NCI-H2196 treated with DMSO at 0.1 percent for 48 hours (cell line): Measurements from ENCODE around the gene PDZRN3.
A peak's percentile ranks its signal among the peaks of the same experiment; 100 is the strongest.

Experiments
- DNase-seq: peaks from one replicate; lab custom pipeline; 2025; ENCODE audit not compliant: unreplicated experiment; lab: John Stamatoyannopoulos, UW

PDZRN3 gene

GRCh38 chr3:73525591-73525990 lies 99.2 kb downstream of the PDZRN3 start:
- no peak for DNase-seq

DNA sequence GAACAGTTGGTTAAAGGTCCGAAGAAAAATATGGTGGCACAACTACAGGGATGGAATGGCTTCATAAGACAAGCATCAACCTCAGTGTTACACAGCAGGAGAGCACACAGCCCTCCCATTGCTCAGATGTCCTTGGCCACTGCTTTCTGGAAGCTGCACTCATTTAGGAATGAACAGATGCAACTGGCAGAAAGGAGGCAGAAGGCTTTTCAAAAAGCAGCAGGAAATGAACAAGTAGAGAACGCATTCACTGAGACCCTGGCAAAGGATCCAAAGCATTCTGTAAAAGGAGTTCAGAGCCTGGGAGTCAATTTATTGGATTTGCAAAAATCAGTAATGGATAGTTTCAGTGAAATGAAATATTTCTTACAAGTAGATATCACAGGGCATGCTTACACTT lies 101.1 kb downstream of the PDZRN3 start:
- DNase-seq, result no peak

GRCh38 chr3:73521734-73522336 lies 102.9 kb downstream of the PDZRN3 start:
- DNase-seq, result no peak

GRCh38 chr3:73520931-73521461 lies 103.7 kb downstream of the PDZRN3 start:
- no peak for DNase-seq

GRCh38 chr3:73516631-73517030 lies 108.1 kb downstream of the PDZRN3 start:
- no peak for DNase-seq

- no peak for DNase-seq
Measured at GRCh38 chr3:73513260-73513659, 111.5 kb downstream of the PDZRN3 start.

DNA sequence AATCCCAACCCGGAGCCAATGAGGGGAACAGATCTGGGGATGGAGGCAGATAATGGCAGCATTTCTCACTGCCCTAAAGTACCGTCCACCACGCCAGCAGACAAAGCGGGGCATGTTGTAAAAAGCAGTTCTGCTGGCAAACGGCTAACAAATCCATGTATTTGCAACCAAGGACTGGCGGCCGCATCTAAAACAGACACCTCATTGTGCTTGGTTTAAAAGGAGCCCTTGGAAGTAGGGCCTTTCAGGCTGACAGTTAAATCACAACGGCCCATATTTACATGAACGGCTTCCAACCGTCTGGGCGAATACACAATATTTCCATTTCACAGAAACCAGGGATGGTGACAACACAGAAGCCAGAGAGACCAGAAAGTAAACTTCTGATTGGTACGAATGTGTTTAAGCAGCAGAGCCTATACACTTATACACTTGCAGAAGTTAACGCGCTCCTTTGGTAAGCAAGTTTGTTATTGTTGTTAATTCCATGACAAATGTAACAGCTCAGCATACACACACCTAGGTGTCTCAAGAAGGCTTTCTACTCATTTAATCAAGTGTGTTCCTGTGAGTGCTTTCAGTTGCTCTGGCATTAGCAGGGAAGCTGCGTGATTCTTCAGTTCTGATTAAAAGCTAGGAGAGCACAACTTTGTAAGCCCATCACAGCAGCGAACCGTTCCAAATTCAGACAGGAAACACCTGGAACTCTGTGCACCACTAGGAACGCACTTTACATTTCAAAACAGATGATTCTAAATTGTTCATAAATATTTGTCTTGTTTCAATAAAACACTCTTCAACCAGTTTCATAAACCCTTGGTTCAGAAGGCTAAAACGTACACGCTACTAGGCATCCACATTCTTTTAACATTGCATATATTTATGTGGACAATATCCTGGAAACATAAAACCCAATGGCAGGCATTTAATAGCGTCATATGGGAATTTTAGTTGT lies 112.9 kb downstream of the PDZRN3 start:
- no peak for DNase-seq

DNA sequence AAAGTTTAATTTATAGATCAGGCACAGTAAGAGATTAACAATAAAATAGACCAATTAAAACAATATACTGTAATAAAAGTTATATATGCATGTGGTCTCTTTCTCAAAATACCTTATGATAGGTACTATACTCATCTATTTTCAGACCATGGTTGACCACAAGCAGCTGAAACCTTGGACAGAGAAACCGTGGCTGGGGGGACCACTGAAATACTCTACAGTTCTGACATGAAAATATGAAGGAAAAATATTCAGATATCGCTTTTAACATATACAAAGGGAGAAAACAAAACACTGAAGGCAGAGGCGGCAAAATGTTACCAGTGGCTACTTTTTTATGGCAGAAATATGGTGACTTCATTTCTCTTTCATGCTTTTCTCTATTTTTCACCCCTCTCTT lies 114.0 kb downstream of the PDZRN3 start:
- no peak for DNase-seq

GRCh38 chr3:73510334-73510733 lies 114.4 kb downstream of the PDZRN3 start:
- no peak for DNase-seq

DNA sequence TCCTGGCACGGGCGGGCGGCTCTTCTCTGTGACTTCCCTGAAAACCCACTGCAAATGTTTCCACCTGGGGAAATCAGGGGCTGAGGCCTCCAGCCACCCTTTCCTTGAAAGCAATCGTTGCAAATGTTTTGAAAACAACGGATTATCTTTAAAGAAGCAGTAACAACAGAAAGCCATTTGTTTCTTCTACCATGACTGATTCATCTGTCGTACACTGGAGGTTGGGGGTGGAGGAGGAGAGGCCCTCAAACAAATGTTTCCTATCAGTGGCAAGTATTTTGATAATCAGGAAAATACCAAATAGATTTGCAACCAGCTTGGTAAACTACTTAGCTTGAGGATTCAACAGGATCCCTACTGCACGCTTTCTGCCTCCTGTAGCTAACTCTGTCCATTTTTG lies 114.9 kb downstream of the PDZRN3 start:
- no peak for DNase-seq

GRCh38 chr3:73509066-73509465 lies 115.7 kb downstream of the PDZRN3 start:
- no peak for DNase-seq

- DNase-seq, result peak; percentile 29
Measured at GRCh38 chr3:73508330-73508954, 116.3 kb downstream of the PDZRN3 start.

- no peak for DNase-seq
Measured at GRCh38 chr3:73504852-73505251, 119.9 kb downstream of the PDZRN3 start.

DNA sequence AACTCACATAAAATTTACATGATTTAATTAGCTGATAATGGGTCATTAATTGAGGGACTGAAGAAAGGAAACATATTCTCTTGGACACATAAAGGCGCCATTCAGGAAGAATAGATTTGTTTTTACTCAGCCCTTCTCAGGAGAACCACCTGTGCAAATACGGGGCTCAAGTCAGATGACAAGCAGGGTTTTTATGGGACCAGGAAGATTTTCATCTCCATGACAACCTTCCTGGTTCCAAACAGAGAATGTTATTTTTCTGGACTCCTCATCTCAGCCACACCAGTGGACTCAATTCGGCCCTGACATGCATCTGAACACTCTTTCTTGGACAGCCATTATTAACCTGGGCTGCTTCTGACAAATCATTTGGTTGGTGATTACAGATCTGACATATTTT lies 120.5 kb downstream of the PDZRN3 start:
- peak; percentile 32 for DNase-seq

- no peak for DNase-seq
Measured at GRCh38 chr3:73503781-73504180, 121.0 kb downstream of the PDZRN3 start.

DNA sequence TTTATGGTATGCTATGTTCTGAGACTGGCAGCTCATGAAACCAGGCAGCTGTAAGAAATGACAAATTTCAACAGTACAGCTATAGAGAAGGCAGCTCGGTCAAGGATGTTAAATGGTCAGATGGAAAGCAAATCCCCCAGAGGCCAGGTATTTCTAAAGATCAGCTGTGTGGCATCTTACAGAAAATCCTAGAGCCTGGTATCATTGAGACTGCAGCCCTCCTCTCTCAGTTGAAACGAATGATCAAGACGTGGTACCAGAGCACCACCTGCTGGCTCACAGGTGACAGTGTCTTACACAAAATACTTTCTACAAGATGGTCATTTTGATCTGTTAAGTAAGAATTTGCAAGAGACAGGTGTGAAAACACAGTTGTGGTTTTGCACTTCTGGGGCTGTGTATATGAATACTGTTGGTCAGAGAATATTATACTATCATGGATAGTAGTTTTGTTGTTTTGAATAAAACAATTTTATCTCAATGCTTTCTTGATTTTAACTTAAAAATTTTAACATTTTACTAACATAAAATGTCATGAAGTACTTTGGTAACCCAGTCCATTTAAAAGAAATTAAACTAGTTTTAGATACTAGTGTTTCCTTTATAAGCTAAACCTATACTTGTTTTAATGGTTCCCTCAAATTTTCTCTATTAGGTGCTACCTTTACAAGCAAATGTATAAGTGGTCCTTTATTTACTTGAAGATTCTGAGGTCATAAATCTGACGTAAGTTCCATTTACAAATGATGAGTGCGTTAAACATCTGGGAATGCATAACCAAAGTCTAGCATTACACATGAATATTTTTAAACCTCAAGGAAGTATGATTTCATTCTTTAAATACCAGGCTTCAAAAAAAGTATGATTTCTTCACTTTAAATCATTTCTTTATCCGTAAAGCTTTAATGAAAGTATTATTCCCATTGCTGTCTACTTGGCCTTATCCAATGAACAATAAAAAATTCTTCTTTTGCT lies 121.8 kb downstream of the PDZRN3 start:
- peak; percentile 27 for DNase-seq

- DNase-seq, result no peak
Measured at GRCh38 chr3:73500321-73500720, 124.4 kb downstream of the PDZRN3 start.

GRCh38 chr3:73499787-73500186 lies 125.0 kb downstream of the PDZRN3 start:
- no peak for DNase-seq

DNA sequence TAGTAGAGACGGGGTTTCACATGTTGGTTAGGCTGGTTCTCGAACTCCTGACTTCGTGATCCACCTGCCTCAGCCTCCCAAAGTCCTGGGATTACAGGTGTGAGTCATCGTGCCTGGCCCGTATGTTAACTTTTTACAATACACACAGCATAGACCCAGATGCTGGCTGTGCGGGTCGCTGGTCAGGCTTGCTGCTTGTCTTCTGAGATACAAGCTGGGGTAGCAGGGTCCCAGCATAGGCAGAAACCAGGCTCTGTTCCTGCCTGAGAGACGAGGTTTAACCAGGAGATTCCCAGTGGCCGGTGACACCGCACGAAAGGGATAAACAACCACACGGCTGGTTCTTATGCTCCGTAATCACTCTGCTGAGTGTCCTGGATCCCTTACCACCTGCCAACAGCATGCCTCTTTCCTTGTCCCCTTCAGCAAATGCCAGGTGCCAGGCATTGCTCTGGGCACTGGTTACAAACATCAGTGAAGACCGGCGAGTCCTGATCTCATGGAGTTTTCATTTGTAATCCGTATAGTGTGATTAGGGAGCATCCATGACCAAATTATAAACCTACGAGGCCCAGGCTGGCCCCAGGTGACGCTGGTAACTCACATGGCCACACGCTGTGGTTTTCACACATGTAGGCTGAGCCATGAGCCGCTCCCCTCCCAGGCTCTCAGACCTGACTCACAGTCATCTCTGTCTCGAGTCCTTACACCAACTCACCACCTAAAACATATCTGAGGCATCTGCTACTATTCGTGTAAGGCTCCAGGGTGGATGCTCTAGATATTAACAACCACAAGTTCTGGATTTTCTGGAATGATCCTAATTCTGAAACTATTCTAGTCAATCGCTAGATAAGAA lies 125.7 kb downstream of the PDZRN3 start:
- DNase-seq, result no peak
